ENCODE results near the gene KCNQ1OT1. TPM values are rescaled to one million over a fixed set of nuclear protein-coding genes. Genes with fewer than 3 reads are reported as not detected.

The KCNQ1OT1 gene
- total RNA-seq, 1 donor from 2014 or later, result 0.54 TPM

DNA sequence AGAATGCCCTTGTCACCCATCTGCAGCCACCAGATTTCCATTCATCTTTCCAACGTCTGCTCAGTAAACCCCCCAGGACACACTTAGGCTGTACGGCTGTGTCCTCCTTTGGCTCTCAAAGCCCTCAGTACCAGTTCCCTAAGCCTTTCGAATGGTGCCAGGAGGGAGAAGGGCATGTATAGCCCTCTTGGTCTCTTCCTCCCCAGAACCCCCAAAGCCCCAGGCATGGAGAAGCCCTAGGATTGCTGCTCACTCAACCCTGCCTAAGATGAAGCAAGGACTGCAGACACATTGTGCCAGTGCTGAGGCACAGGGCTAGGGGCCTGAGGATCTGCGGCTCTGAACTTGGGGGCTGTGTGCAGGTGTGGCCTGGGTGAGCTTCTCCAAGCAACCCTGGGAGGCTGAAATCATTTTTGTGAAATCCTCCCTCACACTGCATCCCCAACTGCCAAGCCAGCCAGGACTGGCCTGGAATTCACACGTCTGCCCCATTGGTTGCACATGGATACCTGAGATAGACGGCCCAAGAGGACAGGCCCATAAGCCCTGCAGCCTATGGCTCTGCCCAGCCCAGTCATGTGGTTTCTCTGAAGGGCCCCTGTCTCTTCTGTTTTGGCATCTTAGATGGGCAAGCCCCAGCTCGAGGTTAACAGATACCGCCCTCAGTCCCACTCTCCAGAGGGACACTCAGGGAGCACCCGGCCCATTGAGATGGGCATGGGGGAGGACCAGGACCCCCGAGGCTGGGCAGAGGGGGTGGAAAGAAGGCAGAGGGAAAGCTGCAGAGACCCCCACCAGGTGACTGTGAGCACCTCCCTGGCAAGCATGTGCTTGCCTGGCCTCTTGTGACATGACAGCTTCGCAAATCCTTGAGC lies 34.0 kb downstream of the KCNQ1OT1 start:
- TF ChIP-seq CTCF (IDR thresholded peaks at IDR 0.05; ENCODE audit: insufficient read depth, low read length, poor library complexity, severe bottlenecking), result no peak
- no peaks in the 10 kb centered on the region for H3K36me3 ChIP-seq (ENCODE audit: control insufficient read depth, insufficient read depth, low read length)
- H3K4me3 ChIP-seq (ENCODE audit: low read depth, low read length), result no peak overlapping the region
- no peaks in the 10 kb centered on the region for H3K27me3 ChIP-seq (ENCODE audit: control insufficient read depth, insufficient read depth, low read length)
- DNase-seq (ENCODE audit: low read depth), result no peak

GRCh38 chr11:2664791-2665525 lies 34.8 kb downstream of the KCNQ1OT1 start:
- DNase-seq (ENCODE audit: low read depth), result no peak
- no peak for TF ChIP-seq CTCF (IDR thresholded peaks at IDR 0.05; ENCODE audit: insufficient read depth, low read length, poor library complexity, severe bottlenecking)
- no peaks in the 10 kb centered on the region for H3K36me3 ChIP-seq (ENCODE audit: control insufficient read depth, insufficient read depth, low read length)
- no peaks in the 10 kb centered on the region for H3K27me3 ChIP-seq (ENCODE audit: control insufficient read depth, insufficient read depth, low read length)
- no peak overlapping the region for H3K4me3 ChIP-seq (ENCODE audit: low read depth, low read length)

GRCh38 chr11:2664376-2664775 lies 35.4 kb downstream of the KCNQ1OT1 start:
- DNase-seq (ENCODE audit: low read depth), result no peak
- Histone ChIP-seq H3K27me3 (ENCODE audit: control insufficient read depth, insufficient read depth, low read length) (no peaks in the 10 kb centered on the region), H3K36me3 (ENCODE audit: control insufficient read depth, insufficient read depth, low read length) (no peaks in the 10 kb centered on the region), H3K4me3 (ENCODE audit: low read depth, low read length) (no peak overlapping the region)
- TF ChIP-seq CTCF (IDR thresholded peaks at IDR 0.05; ENCODE audit: insufficient read depth, low read length, poor library complexity, severe bottlenecking), result no peak

DNA sequence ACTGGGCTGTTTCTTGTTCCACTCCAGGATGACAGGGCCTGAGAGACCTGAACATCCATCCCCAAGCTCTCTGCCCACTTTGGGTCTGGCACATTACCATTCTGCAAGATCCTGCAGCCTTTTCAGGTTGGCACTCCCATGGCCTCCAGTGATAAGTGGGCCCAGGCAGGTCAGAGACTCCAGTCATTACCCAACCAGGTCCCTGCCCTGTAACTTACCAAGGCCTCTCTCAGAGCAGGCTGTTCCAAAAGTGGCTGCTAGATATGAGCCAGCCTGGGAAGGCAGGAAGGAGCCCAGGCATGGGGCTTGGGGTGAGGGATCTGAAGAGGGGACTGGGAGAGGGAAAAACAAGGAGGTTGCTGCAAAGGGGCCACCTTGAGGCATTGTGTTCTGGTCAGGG lies 35.9 kb downstream of the KCNQ1OT1 start:
- no peak for DNase-seq (ENCODE audit: low read depth)
- Histone ChIP-seq H3K4me3 (ENCODE audit: low read depth, low read length) (no peak overlapping the region), H3K36me3 (ENCODE audit: control insufficient read depth, insufficient read depth, low read length) (no peaks in the 10 kb centered on the region), H3K27me3 (ENCODE audit: control insufficient read depth, insufficient read depth, low read length) (no peaks in the 10 kb centered on the region)
- no peak for TF ChIP-seq CTCF (IDR thresholded peaks at IDR 0.05; ENCODE audit: insufficient read depth, low read length, poor library complexity, severe bottlenecking)

GRCh38 chr11:2663506-2663905 lies 36.3 kb downstream of the KCNQ1OT1 start:
- Histone ChIP-seq H3K36me3 (ENCODE audit: control insufficient read depth, insufficient read depth, low read length) (no peaks in the 10 kb centered on the region), H3K4me3 (ENCODE audit: low read depth, low read length) (no peak overlapping the region), H3K27me3 (ENCODE audit: control insufficient read depth, insufficient read depth, low read length) (no peaks in the 10 kb centered on the region)
- no peak for DNase-seq (ENCODE audit: low read depth)
- no peak for TF ChIP-seq CTCF (IDR thresholded peaks at IDR 0.05; ENCODE audit: insufficient read depth, low read length, poor library complexity, severe bottlenecking)

Measured in kidney epithelial cell (primary cell).